Testis (tissue), 2 donors: ENCODE data around the gene SEPTIN5.

Experiments used
- CTCF ChIP-seq, 3 experiments: fragments of 450-650 bp in 2 of 3; fragments of 200-600 bp in 1 of 3; sonication (generic) in 1 of 3; IDR thresholded peaks; one replicate each; pipeline ENCODE4 v1.5.1; 2016 to 2019; ENCODE audit warnings: antibody characterized with exemption in 3 of 3, mild to moderate bottlenecking in 2 of 3, moderate library complexity in 1 of 3
- POLR2A ChIP-seq: fragments of 450-650 bp; IDR thresholded peaks from one replicate; pipeline ENCODE4 v1.6.1; 2017; ENCODE audit warnings: antibody characterized with exemption, mild to moderate bottlenecking, moderate library complexity

DNA sequence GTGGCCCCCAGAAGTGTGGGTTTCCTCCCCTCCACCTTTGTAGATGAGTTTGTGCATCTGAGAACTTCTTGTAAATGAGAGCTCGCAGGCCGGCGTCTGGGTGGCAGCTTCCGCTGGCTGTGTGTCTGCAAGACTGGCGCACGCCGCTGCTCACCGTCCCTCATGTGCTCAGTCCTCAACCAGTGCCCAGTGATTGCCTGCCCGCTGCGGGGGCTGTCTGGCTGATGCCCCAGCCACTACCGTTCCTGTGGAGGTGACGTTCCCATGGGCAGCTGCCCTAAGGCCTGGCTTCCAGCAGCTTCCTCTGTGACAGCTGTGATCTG is 55.1 kb downstream of the SEPTIN5 start:
- TF ChIP-seq CTCF (IDR thresholded peaks at IDR 0.05) (no peak), POLR2A (no peak)
